ENCODE results near the gene SMURF1.

DNA sequence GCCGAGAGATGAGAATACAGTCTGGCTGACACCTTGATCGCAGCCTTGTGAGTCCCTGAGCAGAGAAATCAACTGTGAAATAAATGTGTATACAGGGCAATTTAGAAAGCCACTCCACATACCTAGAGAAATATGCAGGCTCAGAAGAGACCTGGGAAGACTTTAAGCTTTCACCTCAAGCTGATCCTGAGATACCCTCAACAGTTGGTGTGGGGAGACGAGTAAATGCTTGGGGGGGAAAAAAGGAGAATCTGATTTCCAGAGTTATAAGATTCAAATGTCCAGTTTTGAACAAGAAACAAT lies 123.5 kb downstream of the SMURF1 start:
- TF ChIP-seq EZH2phosphoT487 (IDR thresholded peaks at IDR 0.05; ENCODE audit: insufficient read depth, low read depth) (no peak), EZH2 (IDR thresholded peaks at IDR 0.05; ENCODE audit: insufficient read depth, poor library complexity, severe bottlenecking) (no peak)

Data from GM23248 (cell line).